Omental fat pad (tissue), 4 donors: ENCODE measurements around the gene IDH2. TPM values are rescaled to one million over a fixed set of nuclear protein-coding genes. Genes with fewer than 3 reads are reported as not detected.

Source experiments
- ATAC-seq: fragments of 150-250 bp; one replicate; pipeline ENCODE4 v1.9.1; 2016; ENCODE audit warnings: mild to moderate bottlenecking, moderate library complexity; ENCODE audit not compliant: low FRiP score
- DNase-seq: peaks from one replicate; pipeline ENCODE4 v3.0.0-alpha.2; 2019; ENCODE audit warnings: low spot score
- CTCF ChIP-seq, 3 donors: fragments of 450-650 bp; IDR thresholded peaks; one replicate each; pipeline ENCODE4 v1.5.1; 2016 to 2017; ENCODE audit warnings: antibody characterized with exemption in 3 of 3, mild to moderate bottlenecking in 3 of 3, moderate library complexity in 2 of 3
- small RNA-seq: library from RNA; depleted of rRNA; stranded (forward); fragments of <200 nt; gene quantifications from one replicate; pipeline ENCODE3, GENCODE V24; 2016
- total RNA-seq, 4 donors: library from RNA; depleted of rRNA; stranded (reverse); fragments of >200 nt; gene quantifications; one replicate each; pipeline ENCODE4 v1.1.0, GENCODE V29; 2016

IDH2 gene
- total RNA-seq, 4 donors from 2014 or later: 24.9 to 43.7 (median 35.2) TPM

- DNase-seq (no peak), ATAC-seq (no peak)
- no peak for TF ChIP-seq CTCF (IDR thresholded peaks at IDR 0.05)
These were observed 65.3 kb downstream of the IDH2 start for GRCh38 chr15:90036806-90037510.

- DNase-seq: no peak
- TF ChIP-seq CTCF (IDR thresholded peaks at IDR 0.05): no peak
- no peak for ATAC-seq
These were observed 65.9 kb downstream of the IDH2 start for GRCh38 chr15:90036343-90036742.

- DNase-seq: no peak
- no peak for ATAC-seq
- TF ChIP-seq CTCF (IDR thresholded peaks at IDR 0.05): no peak
These were observed 66.4 kb downstream of the IDH2 start for GRCh38 chr15:90035840-90036230.

GRCh38 chr15:90035095-90035839 lies 67.0 kb downstream of the IDH2 start:
- DNase-seq (no peak), ATAC-seq (no peak)
- no peak for TF ChIP-seq CTCF (IDR thresholded peaks at IDR 0.05)

GRCh38 chr15:90033448-90033847 lies 68.8 kb downstream of the IDH2 start:
- ATAC-seq (no peak), DNase-seq (no peak)

More at GRCh38 chr15:90033448-90033847, 68.8 kb downstream of the IDH2 start:
- TF ChIP-seq CTCF (IDR thresholded peaks at IDR 0.05): no peak

Small RNAs within 50 kb of the gene (small RNA-seq; reads per million reads assigned to genes)
- not detected for gene RF00066

Other genes starting within 250 kb of the IDH2 start
- 10 to 100 TPM; 37.3 to 73.8 (median 56.2) TPM for gene AP3S2, start 208.5 kb downstream of the IDH2 start, total RNA-seq
- 10 to 100 TPM; 12.3 to 19.9 (median 17.4) TPM for gene ARPIN, start 189.5 kb downstream of the IDH2 start, total RNA-seq
- gene ZNF710, start 101.1 kb downstream of the IDH2 start, total RNA-seq: 10 to 100 TPM in 1 of 4 donors, 1 to 10 TPM in 3; 5.4 to 13.9 (median 7.0) TPM
- gene SEMA4B, start 98.9 kb upstream of the IDH2 start, total RNA-seq: 10 to 100 TPM in 3 of 4 donors, 1 to 10 TPM in 1; 9.3 to 24.4 (median 17.6) TPM
- 10 to 100 TPM; 27.9 to 48.3 (median 34.5) TPM for gene CIB1, start 131.5 kb upstream of the IDH2 start, total RNA-seq
- 1 to 10 TPM; 4.2 to 8.0 (median 5.2) TPM for gene GDPGP1, start 131.7 kb upstream of the IDH2 start, total RNA-seq
- not detected for gene TTLL13, start 147.1 kb upstream of the IDH2 start, total RNA-seq
- 10 to 100 TPM; 55.5 to 81.7 (median 71.6) TPM for gene NGRN, start 163.2 kb upstream of the IDH2 start, total RNA-seq
- gene ZNF774, start 249.8 kb upstream of the IDH2 start, total RNA-seq: 1 to 10 TPM in 2 of 4 donors, under 1 TPM in 2; 0.36 to 1.8 (median 1.1) TPM